CD14-positive monocyte (primary cell): ENCODE measurements around the gene CDHR5. TPM values are rescaled to one million over a fixed set of nuclear protein-coding genes. Genes with fewer than 3 reads are reported as not detected.

ENCODE experiments used
- DNase-seq, 3 donors: peaks; one replicate each; pipeline ENCODE4 v3.0.0-alpha.2; 2011 to 2022
- H2AFZ ChIP-seq: 2 replicates; pipeline ENCODE4 v1.6.0; 2012; ENCODE audit warnings: mild to moderate bottlenecking, low read depth, low read length, inconsistent platforms; ENCODE audit not compliant: insufficient read depth, poor library complexity, severe bottlenecking
- H3K27ac ChIP-seq, 2 donors: 1 replicate in 1 of 2; 2 replicates in 1 of 2; pipeline ENCODE4 v1.5.1; 2012 to 2013; ENCODE audit warnings: low read length in 2 of 2, control low read depth in 1 of 2, inconsistent platforms in 1 of 2, low read depth in 1 of 2, mild to moderate bottlenecking in 1 of 2
- H3K27me3 ChIP-seq, 2 donors: one replicate each; pipeline versions ENCODE4 v1.6.0 to v1.6.1; 2011 to 2013; ENCODE audit warnings: low read length in 2 of 2; ENCODE audit not compliant: control insufficient read depth in 2 of 2, insufficient read depth in 2 of 2
- H3K36me3 ChIP-seq, 2 donors: replicated peaks in 1 of 2; 1 replicate in 1 of 2; 2 replicates in 1 of 2; pipeline versions ENCODE4 v1.5.1 to v1.6.1; 2012 to 2013; ENCODE audit warnings: low read length in 2 of 2, control low read depth in 1 of 2, inconsistent platforms in 1 of 2, mild to moderate bottlenecking in 1 of 2; ENCODE audit not compliant: insufficient read depth in 2 of 2, control insufficient read depth in 1 of 2
- H3K4me1 ChIP-seq, 2 donors: 1 replicate in 1 of 2; 2 replicates in 1 of 2; pipeline versions ENCODE4 v1.5.1 to v1.6.1; 2012 to 2013; ENCODE audit warnings: low read length in 2 of 2, control low read depth in 1 of 2, inconsistent platforms in 1 of 2, mild to moderate bottlenecking in 1 of 2, moderate library complexity in 1 of 2; ENCODE audit not compliant: insufficient read depth in 2 of 2, control insufficient read depth in 1 of 2
- H3K4me2 ChIP-seq: replicated peaks from 2 replicates; pipeline ENCODE3; 2012; ENCODE audit warnings: low read length, moderate library complexity, mild to moderate bottlenecking; ENCODE audit not compliant: poor library complexity, severe bottlenecking; ENCODE audit errors: extremely low read depth
- H3K4me3 ChIP-seq, 3 experiments: fragments of 200-600 bp in 1 of 3; sonication (generic) in 1 of 3; replicated peaks in 1 of 3; 1 replicate in 2 of 3; 2 replicates in 1 of 3; pipeline ENCODE4 v1.5.1; 2011 to 2013; ENCODE audit warnings: low read length in 3 of 3, mild to moderate bottlenecking in 3 of 3, control low read depth in 2 of 3, low read depth in 2 of 3, inconsistent platforms in 1 of 3, moderate library complexity in 1 of 3
- H3K79me2 ChIP-seq: 2 replicates; pipeline ENCODE4 v1.6.0; 2012; ENCODE audit warnings: mild to moderate bottlenecking, control low read depth, inconsistent platforms, low read length, moderate library complexity; ENCODE audit not compliant: insufficient read depth
- H3K9ac ChIP-seq: 2 replicates; pipeline ENCODE4 v1.6.0; 2017; ENCODE audit warnings: low read length, mild to moderate bottlenecking; ENCODE audit not compliant: insufficient read depth, poor library complexity, severe bottlenecking
- H3K9me3 ChIP-seq, 2 donors: replicated peaks in 1 of 2; 1 replicate in 1 of 2; 2 replicates in 1 of 2; pipeline versions ENCODE4 v1.5.1 to v1.6.1; 2012 to 2013; ENCODE audit warnings: low read length in 2 of 2, control low read depth in 1 of 2; ENCODE audit not compliant: control insufficient read depth in 1 of 2, insufficient read depth in 1 of 2
- H4K20me1 ChIP-seq: 2 replicates; pipeline ENCODE4 v1.6.0; 2012; ENCODE audit warnings: mild to moderate bottlenecking, low read length, control low read depth, moderate library complexity; ENCODE audit not compliant: insufficient read depth
- H3K27ac Mint-ChIP-seq, 7 donors: one replicate each; pipeline ENCODE4 v1.8.0; 2020; ENCODE audit warnings: mild to moderate bottlenecking in 7 of 7, mixed read lengths in 7 of 7, moderate library complexity in 6 of 7, inconsistent platforms in 2 of 7
- H3K27me3 Mint-ChIP-seq, 3 donors: one replicate each; pipeline ENCODE4 v1.8.0; 2021 to 2022; ENCODE audit warnings: low read depth in 3 of 3, mild to moderate bottlenecking in 3 of 3, mixed read lengths in 3 of 3, moderate library complexity in 3 of 3, inconsistent platforms in 1 of 3
- H3K36me3 Mint-ChIP-seq, 2 donors: one replicate each; pipeline ENCODE4 v1.8.0; 2020; ENCODE audit warnings: mixed read lengths in 2 of 2, inconsistent platforms in 1 of 2, mild to moderate bottlenecking in 1 of 2
- H3K4me1 Mint-ChIP-seq: one replicate; pipeline ENCODE4 v1.8.0; 2020; ENCODE audit warnings: mild to moderate bottlenecking, mixed read lengths
- H3K4me3 Mint-ChIP-seq, 2 donors: one replicate each; pipeline ENCODE4 v1.8.0; 2020; ENCODE audit warnings: mild to moderate bottlenecking in 2 of 2, mixed read lengths in 2 of 2, moderate library complexity in 1 of 2
- H3K9me3 Mint-ChIP-seq, 7 donors: one replicate each; pipeline ENCODE4 v1.8.0; 2020 to 2022; ENCODE audit warnings: mixed read lengths in 7 of 7, mild to moderate bottlenecking in 6 of 7, moderate library complexity in 6 of 7, inconsistent platforms in 2 of 7
- CTCF ChIP-seq: fragments of 200-600 bp; IDR thresholded peaks from one replicate; pipeline ENCODE4 v1.8.0; 2022; ENCODE audit warnings: antibody characterized with exemption, mild to moderate bottlenecking
- WGBS: methylation state at CpG from one replicate; pipeline ENCODE4 v1.1.5; 2013; ENCODE audit warnings: missing lambda C conversion rate; ENCODE audit not compliant: insufficient coverage; 5-methylcytosine and 5-hydroxymethylcytosine counted together
- intact Hi-C, 2 donors: fragments of 100-400 bp; cut with micrococcal nuclease; formaldehyde crosslinking; loops; one replicate each; pipeline versions ENCODE4 v1.15.0 to v1.15.1; 2023
- polyA plus RNA-seq, 3 donors: library from polyadenylated mRNA; depleted of rRNA in 1 of 3; unstranded in 2 of 3; stranded (reverse) in 1 of 3; fragments of 300-500 nt in 2 of 3; fragments of >200 nt in 1 of 3; fragmentation: Illumina TruSeq in 2 of 3; gene quantifications; 1 replicate in 2 of 3; 2 replicates in 1 of 3; pipeline ENCODE4 v1.2.3, GENCODE V29; 2012 to 2021

The CDHR5 gene
- polyA plus RNA-seq, 3 donors: 0.18 to 0.43 (median 0.18) TPM

- Histone ChIP-seq H2AFZ (no peak overlapping the region), H3K4me2 (no peak overlapping the region), H3K9me3 (peaks cover 0 to 6% of the 10 kb centered on the region in 2 donors), H3K9ac (no peak overlapping the region), H3K4me1 (no peaks in the 10 kb centered on the region), H3K27ac (no peak overlapping the region), H3K36me3 (peaks cover 44 to 58% of the 10 kb centered on the region in 2 donors), H3K79me2 (no peaks in the 10 kb centered on the region), H3K27me3 (no peaks in the 10 kb centered on the region), H4K20me1 (no peaks in the 10 kb centered on the region), H3K4me3 (no peak overlapping the region)
- peaks cover 2 to 4% (median 2%) of the 10 kb centered on the region in 3 donors for H3K27me3 Mint-ChIP-seq
- H3K36me3 Mint-ChIP-seq: peaks cover 40 to 81% of the 10 kb centered on the region in 2 donors
- H3K9me3 Mint-ChIP-seq: peaks cover 0 to 12% (median 4%) of the 10 kb centered on the region in 7 donors
- WGBS: 95% methylated on average over 6 of the region's 7 CpGs
- H3K4me1 Mint-ChIP-seq: no peaks in the 10 kb centered on the region
- intact Hi-C loops: no loop called here
- no peak overlapping the region for H3K27ac Mint-ChIP-seq
- H3K4me3 Mint-ChIP-seq: no peak overlapping the region
- DNase-seq: no peak
- TF ChIP-seq CTCF: no peak
Measured at GRCh38 chr11:656866-657265, 32.1 kb upstream of the CDHR5 start.

GRCh38 chr11:656426-656825, 31.7 kb upstream of the CDHR5 start:
- Histone ChIP-seq H3K27me3 (no peaks in the 10 kb centered on the region), H3K27ac (no peak overlapping the region), H3K9me3 (peaks cover 0 to 6% of the 10 kb centered on the region in 2 donors), H3K9ac (no peak overlapping the region), H3K4me3 (no peak overlapping the region), H3K79me2 (no peaks in the 10 kb centered on the region), H3K36me3 (peaks cover 48 to 61% of the 10 kb centered on the region in 2 donors), H3K4me2 (no peak overlapping the region), H4K20me1 (no peaks in the 10 kb centered on the region), H2AFZ (no peak overlapping the region), H3K4me1 (no peaks in the 10 kb centered on the region)
- peaks cover 42 to 81% of the 10 kb centered on the region in 2 donors for H3K36me3 Mint-ChIP-seq
- H3K9me3 Mint-ChIP-seq: peaks cover 0 to 12% (median 4%) of the 10 kb centered on the region in 7 donors
- H3K27ac Mint-ChIP-seq: no peak overlapping the region
- no peak for TF ChIP-seq CTCF
- no peak for DNase-seq
- 89% methylated on average over 8 of the region's 14 CpGs for WGBS
- peaks cover 2 to 4% (median 2%) of the 10 kb centered on the region in 3 donors for H3K27me3 Mint-ChIP-seq
- H3K4me3 Mint-ChIP-seq: no peak overlapping the region
- intact Hi-C loops: no loop called here
- no peaks in the 10 kb centered on the region for H3K4me1 Mint-ChIP-seq
